HG03135 (cell line): ENCODE results near the gene CTXND1.

ENCODE experiments used
- ATAC-seq: cut with Tn5 transposase; IDR thresholded peaks from one replicate; pipeline ENCODE4 v1.9.1; 2021; ENCODE audit warnings: mild to moderate bottlenecking, moderate library complexity; ENCODE audit not compliant: unreplicated experiment

The CTXND1 gene

GRCh38 chr15:80259942-80260510, 8.0 kb upstream of the CTXND1 start:
- ATAC-seq, result no peak

DNA sequence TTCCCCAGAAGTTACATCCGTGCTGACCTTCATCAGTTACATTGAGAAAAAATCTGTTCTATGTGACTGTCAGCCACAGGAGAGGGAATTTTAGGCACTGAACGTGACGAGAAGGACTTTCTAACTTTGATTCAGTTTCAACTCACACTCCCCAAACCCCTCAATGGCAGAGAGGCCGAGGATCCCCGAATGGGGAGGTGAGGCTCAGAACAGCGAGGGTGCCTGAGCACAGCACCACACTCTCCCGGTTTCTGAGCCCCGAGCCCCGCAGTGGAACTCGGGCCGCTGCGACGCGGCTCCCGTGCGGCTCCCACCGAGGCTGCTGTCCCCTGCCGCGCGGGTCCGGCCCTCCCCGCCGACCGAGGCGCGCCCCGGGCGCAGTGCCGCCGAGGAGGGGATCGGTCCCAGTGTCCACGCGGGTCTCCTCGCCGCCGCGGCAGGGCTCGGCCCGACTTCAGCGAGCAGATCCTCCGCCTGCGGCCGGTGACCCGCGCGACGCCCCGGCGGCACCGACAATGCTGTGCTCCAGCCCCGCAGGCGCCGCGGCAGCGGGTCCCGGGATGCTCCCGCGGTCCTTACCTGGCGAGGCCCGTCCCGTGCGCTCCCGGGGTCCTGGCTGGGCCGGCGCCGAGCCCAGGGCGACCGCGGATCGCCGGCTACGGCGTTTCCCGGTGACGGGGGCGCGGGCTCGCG, 439 bp downstream of the CTXND1 start:
- ATAC-seq, result no peak

DNA sequence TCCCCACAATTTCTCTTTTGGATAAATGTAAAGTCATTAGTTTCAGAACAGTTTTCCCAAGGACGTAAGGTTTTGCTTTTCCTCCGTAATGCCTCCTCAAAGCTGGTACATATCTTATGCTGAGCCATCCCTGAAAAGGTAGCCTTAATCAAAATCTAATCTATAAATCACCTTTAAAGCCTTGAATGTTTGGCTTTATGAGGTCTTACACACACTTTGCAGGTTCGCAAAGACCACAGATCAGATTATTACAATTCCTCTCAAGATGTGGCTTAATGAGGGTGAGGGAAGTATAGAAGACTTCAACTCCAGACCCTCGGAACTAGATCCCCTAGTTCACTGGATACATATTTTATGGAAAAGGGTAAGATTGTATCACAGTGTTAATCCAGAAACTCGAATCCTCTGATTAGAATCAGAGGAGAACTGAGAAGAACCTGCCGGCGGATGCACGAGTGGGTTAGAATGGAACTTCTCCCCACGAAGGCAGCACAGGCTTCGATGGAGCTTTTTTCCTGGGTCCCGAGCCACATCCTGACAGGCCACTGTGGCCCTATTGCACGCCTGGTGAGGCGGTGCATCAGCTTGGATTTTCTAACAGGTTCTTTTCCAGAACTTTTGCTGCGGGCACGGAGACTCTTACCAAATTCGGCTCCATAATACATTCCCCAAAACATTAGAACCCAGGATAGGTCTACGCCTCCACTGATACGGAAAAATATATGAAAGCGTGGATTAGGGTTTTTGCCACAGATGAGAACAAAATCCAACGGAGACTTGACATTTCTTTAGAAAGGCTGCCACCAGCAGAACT, 1.2 kb downstream of the CTXND1 start:
- ATAC-seq, result no peak

DNA sequence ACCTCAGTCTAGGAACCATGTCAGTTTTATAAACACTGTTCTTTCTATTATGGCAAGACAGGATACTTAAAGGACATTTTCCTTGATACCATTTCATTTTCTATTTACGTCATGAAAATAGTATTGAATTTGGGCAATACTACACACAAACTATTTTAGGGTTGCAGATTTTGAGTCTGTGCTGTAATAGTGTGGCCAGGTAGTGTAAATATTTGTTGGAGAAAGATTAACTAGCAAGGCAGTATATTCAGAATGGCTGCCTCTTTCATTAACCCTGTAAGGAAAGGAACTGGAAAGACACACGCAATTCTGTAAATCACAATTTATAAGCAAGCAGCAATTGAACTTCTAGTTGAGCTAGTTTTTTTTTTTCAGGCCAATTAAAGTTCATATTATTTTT, 2.0 kb downstream of the CTXND1 start:
- no peak for ATAC-seq

GRCh38 chr15:80247320-80247719, 4.7 kb downstream of the CTXND1 start:
- no peak for ATAC-seq

DNA sequence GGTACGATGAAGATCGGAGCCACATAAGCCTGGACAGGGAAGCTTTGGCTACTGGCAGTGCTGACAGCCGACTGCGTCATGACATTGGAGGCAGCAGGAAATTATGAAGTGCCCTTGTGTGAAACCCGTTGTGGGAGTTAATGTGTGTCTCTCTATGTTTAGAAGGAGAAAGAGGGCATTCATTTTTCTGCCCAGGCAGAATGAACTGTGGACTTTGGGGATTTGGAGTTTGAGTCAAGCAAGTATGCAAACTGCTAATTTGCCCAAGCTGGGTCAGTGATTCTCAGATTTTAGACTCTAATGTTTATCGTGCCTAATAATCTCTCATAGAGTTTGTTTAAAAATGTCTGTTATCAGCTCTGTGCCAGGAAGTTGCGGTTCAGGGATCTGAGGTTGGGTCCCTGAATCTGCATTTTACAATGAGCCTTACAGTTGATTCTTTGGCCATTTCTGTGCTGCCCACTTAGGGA, 5.6 kb downstream of the CTXND1 start:
- no peak for ATAC-seq

GRCh38 chr15:80242802-80243201, 9.2 kb downstream of the CTXND1 start:
- no peak for ATAC-seq

DNA sequence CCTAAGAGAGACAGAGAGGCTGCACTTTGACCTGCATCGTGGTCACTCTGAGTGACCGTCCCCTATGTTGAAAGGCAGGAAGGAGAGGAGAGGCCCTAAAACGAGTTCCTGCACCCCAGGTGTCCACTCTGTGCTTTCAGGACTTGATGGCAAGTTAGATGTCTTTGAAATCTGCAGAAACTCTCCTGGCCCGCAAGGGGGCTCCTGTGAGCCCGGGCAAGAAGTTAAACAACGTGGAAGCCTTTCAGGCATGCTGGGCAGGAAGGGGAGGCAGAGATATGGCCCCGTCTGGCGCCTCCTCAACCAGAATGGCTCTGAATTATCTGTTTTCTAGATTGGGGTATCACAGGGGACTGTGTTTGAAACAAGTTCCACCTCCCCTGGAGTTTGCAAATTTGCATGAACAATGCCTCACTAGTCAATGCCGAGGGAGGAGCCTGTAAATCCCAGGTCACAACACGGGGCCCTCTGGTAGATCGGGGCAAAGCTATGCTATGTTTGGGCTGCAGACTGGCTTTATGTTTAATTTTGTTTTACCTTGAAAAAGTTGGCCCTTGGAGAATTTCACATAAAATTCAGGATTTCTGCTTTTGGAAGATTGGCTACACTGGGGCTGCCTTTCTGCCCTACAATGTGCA, 9.8 kb downstream of the CTXND1 start:
- ATAC-seq, result no peak

DNA sequence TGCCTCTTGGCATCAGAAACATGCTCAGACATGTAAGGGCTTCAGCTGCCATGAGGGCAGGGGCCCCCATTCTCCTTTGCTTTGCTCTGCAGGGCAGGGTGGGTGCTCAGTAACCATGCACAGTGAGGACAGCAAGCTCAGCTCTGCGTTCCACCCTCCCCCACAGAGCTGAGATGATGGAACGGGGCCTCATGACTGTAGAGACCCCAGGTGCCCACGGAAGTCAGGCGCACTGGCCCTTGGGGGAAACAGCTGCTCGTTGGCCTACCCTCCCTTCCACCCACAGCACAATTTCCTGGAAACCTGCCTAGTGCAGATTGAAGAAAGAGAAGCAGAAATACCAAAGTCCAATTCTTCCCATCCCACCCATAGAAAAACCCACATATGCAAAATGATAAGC, 10.5 kb downstream of the CTXND1 start:
- no peak for ATAC-seq

DNA sequence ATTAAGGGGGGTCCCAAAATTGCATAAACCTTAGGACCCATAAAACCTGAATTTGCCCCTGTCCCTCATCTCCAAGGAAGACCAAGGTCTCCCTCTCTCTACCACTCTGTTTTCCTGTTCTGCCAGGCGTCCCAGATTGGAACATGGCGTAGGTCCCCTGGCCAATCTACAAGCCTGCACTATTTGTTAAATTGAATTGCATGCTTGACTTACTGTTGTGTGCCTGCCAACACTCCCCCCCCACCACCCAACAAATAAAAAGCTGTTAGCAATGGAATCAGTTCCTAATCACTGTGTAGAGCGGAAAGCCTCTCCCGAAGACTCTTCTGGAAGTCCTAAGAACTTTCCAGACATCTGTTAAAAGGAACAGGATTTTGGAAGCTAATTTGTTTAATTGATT, 11.7 kb downstream of the CTXND1 start:
- ATAC-seq, result no peak

GRCh38 chr15:80234883-80235282, 17.1 kb downstream of the CTXND1 start:
- no peak for ATAC-seq

- ATAC-seq, result no peak
Measured at GRCh38 chr15:80233581-80233980, 18.4 kb downstream of the CTXND1 start.

GRCh38 chr15:80231371-80231770, 20.6 kb downstream of the CTXND1 start:
- ATAC-seq, result no peak

- ATAC-seq, result no peak
Measured at GRCh38 chr15:80228959-80229610, 22.9 kb downstream of the CTXND1 start.

GRCh38 chr15:80219955-80220354, 32.1 kb downstream of the CTXND1 start:
- ATAC-seq, result no peak

DNA sequence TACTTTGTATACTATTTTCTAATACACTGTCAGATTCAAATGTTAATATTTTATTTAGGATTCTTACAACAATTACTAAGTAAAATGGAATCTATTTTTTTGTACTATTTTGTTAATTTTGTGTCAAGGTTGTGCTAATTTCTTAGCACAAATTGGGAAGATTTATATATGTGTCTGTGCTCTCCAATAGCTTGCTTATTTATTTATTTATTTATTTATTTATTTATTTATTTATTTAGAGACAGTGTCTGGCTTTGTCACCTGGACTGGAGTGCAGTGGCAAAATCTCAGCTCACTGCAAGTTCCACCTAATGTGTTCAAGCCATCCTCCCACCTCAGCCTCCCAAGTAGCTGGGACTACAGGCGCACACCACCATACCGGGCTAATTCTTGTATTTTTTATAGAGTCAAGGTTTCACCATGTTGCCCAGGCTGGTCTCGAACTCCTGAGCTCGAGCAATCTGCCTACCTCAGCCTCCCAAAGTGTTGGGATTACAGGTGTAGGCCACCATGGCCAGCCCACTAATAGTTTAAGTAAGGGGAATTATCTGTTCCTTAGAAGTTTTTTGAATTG, 34.6 kb downstream of the CTXND1 start:
- ATAC-seq, result no peak

DNA sequence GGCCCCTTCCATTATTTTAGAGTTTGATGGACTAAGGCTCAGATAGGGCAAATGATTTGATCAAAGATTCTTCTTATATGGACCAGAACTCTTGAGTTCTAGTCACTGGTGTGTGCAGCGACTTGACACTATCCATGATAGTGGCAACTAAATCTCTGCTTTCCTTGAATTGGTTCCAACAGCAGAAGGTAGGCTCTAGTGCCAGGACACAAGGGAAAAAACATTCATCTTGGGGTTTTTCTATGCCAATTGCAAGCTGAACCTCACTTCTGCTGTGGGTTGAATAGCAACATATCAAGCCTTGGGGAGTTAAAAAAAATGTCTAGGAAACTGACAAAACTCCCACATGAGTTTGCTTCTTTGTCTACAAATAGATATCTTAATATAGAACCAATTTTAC, 35.1 kb downstream of the CTXND1 start:
- ATAC-seq, result no peak

- ATAC-seq, result no peak
Measured at GRCh38 chr15:80216141-80216540, 35.9 kb downstream of the CTXND1 start.

DNA sequence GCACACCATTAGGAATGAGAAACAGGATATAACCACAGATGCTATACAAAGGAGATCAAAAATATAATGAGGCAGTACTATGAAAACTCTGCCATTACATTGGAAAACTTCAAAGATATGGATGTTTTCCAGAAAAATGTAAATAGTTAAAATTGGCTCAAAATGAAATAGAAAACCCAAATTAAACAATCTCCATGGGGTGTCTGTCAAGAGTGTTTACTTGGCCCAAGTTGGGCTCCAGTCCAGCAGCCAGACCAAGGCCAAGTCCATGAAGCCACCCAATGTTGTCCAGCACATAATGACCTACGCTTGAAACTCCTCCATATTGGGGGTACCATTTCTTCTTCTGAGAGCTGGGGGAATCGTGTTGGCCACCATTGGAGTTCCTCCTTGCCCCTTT, 37.1 kb downstream of the CTXND1 start:
- ATAC-seq, result no peak

DNA sequence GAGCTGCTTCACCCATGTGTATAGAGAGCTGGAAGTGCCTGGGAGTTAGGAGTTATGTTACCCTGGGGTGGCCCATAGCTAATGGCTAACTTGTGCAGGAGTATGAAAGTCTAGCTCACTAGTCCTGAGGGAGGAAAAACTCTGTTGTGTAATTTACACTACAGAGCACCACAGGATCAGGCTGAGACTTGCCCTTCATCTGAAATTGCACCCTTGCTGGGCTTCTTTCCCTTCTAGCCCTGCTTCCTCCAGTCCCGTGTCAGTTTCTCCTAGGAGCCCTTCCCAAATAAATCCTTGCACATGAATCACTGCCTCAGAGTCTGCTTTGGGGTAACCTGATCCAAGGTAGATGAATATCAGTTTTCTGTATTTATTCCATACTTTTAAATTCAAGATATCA, 40.0 kb downstream of the CTXND1 start:
- ATAC-seq, result no peak
